Activated B cell treated with CpG ODN at 0.5 μM for 24 hours (primary cell): ENCODE results near the gene OBSL1. TPM values are rescaled to one million over a fixed set of nuclear protein-coding genes. Genes with fewer than 3 reads are reported as not detected.

Experiments
- ATAC-seq: fragments of 200-7000 bp; cut with Tn5 transposase; one replicate; pipeline ENCODE4 v1.10.0; 2021; ENCODE audit warnings: low read depth, mild to moderate bottlenecking, moderate library complexity
- CTCF ChIA-PET: fragments of 350-600 bp; sonication (Branson Sonifier 250); formaldehyde crosslinking; loops from one replicate; lab custom pipeline; 2021; ENCODE audit warnings: antibody characterized with exemption; lab: Charles Lee
- POLR2A ChIA-PET: fragments of 350-600 bp; sonication (Branson Sonifier 250); formaldehyde crosslinking; loops from one replicate; lab custom pipeline; 2021; ENCODE audit warnings: antibody characterized with exemption; lab: Charles Lee
- DNase-seq: peaks from one replicate; pipeline ENCODE4 v3.0.0; 2022
- H3K27ac Mint-ChIP-seq: one replicate; pipeline ENCODE4 v1.8.0; 2020; ENCODE audit warnings: mixed read lengths
- H3K27me3 Mint-ChIP-seq: one replicate; pipeline ENCODE4 v1.8.0; 2021; ENCODE audit warnings: mixed read lengths
- H3K36me3 Mint-ChIP-seq: one replicate; pipeline ENCODE4 v1.8.0; 2021; ENCODE audit warnings: low read depth, mixed read lengths
- H3K4me1 Mint-ChIP-seq: one replicate; pipeline ENCODE4 v1.8.0; 2021; ENCODE audit warnings: mixed read lengths
- H3K4me3 Mint-ChIP-seq: one replicate; pipeline ENCODE4 v1.8.0; 2020; ENCODE audit warnings: mild to moderate bottlenecking, mixed read lengths
- H3K9me3 Mint-ChIP-seq: one replicate; pipeline ENCODE4 v1.8.0; 2020; ENCODE audit warnings: mixed read lengths
- intact Hi-C: fragments of 100-400 bp; cut with micrococcal nuclease; formaldehyde crosslinking; loops from one replicate; pipeline ENCODE4 v1.15.1; 2024
- total RNA-seq: library from RNA; stranded (reverse); gene quantifications from 2 replicates; pipeline ENCODE4 v1.2.3, GENCODE V29; 2022
- TF ChIP-seq, protein P1 (sequence below): fragments of 200-600 bp; IDR thresholded peaks from one replicate; pipeline ENCODE4 v1.8.0; 2022; ENCODE audit warnings: antibody characterized with exemption, mild to moderate bottlenecking

Gene OBSL1
- total RNA-seq, 1 donor from 2014 or later = not detected

DNA sequence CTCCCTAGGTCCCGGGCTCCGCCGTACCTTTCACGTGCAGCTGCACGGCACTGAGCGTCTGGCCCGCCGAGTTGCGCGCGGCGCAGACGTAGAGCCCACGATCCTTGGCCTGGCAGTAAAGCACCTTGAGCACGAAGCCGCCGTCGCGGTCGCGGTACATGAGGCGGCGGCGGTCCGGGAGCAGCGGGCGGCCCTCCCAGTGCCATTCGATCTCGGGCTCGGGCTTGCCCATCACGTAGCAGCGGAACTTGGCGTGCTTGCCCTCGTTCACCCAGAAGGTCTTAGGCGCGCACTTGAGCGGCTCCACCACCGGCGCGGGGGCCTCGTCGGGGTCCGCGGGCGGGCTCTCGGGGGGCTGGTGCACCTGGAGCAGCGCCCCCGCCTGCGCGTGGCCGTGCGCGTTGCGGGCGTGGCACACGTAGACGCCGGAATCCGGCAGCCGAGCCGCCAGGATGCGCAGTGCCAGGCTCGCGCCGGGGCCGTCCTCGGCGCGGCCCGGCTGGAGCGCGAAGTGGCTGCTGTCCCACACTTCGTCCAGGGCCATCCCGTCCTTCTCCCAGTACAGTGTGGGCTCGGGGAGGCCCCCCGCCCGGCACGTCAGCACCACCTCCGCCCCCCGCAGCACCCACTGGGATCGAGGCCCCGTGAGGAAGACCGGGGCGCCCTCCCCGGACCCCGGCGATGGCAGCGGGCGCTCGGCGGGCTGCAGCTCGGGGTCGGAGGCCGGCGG lies 980 bp downstream of the OBSL1 start:
- ChIA-PET CTCF (interaction anchor here (1.4 kb wide), 1 partner anchor 10 kb away, joined by 6 read pairs; no protein-coding TSS in a partner anchor), POLR2A (no interaction called here)
- H3K4me1 Mint-ChIP-seq = no peaks in the 10 kb centered on the region
- H3K27me3 Mint-ChIP-seq = peaks cover 52% of the 10 kb centered on the region
- no peaks in the 10 kb centered on the region for H3K36me3 Mint-ChIP-seq
- TF ChIP-seq, protein P1, sequence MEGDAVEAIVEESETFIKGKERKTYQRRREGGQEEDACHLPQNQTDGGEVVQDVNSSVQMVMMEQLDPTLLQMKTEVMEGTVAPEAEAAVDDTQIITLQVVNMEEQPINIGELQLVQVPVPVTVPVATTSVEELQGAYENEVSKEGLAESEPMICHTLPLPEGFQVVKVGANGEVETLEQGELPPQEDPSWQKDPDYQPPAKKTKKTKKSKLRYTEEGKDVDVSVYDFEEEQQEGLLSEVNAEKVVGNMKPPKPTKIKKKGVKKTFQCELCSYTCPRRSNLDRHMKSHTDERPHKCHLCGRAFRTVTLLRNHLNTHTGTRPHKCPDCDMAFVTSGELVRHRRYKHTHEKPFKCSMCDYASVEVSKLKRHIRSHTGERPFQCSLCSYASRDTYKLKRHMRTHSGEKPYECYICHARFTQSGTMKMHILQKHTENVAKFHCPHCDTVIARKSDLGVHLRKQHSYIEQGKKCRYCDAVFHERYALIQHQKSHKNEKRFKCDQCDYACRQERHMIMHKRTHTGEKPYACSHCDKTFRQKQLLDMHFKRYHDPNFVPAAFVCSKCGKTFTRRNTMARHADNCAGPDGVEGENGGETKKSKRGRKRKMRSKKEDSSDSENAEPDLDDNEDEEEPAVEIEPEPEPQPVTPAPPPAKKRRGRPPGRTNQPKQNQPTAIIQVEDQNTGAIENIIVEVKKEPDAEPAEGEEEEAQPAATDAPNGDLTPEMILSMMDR = no peak
- no peaks in the 10 kb centered on the region for H3K9me3 Mint-ChIP-seq
- DNase-seq (no peak), ATAC-seq (no peak)
- intact Hi-C loops = no loop called here
- H3K27ac Mint-ChIP-seq = no peak overlapping the region
- no peak overlapping the region for H3K4me3 Mint-ChIP-seq

DNA sequence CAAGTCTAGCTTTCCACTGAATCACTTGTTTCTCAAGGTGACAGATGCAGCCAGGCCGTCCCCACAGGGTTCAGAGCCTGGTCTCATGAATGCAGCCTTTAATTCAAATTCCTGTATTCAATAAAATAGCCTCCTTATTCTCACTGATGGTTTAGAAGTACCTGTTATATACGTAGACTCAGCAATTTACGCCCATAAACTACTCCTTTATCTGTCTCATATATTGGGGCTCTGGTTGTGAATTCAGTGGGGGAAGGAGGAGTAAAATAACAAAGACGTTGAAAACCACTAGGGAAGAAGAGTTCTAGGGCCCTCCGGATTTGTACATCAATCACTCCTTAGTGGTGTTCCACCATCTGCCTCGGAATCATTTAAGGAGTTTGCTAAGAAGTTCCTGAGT lies 1.7 kb downstream of the OBSL1 start:
- TF ChIP-seq, protein P1 = no peak
- intact Hi-C loops = no loop called here
- H3K4me3 Mint-ChIP-seq = peak overlapping the region; percentile 0
- ATAC-seq (no peak), DNase-seq (no peak)
- H3K27ac Mint-ChIP-seq = no peak overlapping the region
- peaks cover 50% of the 10 kb centered on the region for H3K27me3 Mint-ChIP-seq
- ChIA-PET POLR2A (no interaction called here), CTCF (no interaction called here)
- H3K4me1 Mint-ChIP-seq = no peaks in the 10 kb centered on the region
- H3K9me3 Mint-ChIP-seq = no peaks in the 10 kb centered on the region
- no peaks in the 10 kb centered on the region for H3K36me3 Mint-ChIP-seq

DNA sequence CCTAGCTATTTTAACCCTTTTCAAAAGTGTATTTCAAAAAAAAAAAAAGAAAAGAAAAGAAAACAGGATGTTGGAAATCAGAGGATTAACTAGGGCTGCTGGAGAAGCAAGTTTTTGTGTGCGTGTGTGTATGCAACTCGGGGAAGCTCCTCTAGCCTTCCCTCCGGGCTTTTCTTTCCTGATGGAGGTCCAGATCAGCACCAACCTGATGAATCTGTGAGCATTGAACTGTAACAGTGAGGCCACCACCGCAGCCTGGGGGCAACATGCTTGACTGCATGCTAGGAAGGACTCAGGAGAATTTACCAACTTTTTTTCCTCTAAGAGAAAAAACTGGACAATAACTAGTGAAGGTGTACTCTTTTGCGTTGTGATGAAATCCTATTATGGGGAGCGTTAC lies 2.3 kb downstream of the OBSL1 start:
- POLR2A ChIA-PET = no interaction called here
- no peaks in the 10 kb centered on the region for H3K36me3 Mint-ChIP-seq
- H3K4me3 Mint-ChIP-seq = no peak overlapping the region
- no peaks in the 10 kb centered on the region for H3K4me1 Mint-ChIP-seq
- DNase-seq (no peak), ATAC-seq (no peak)
- no peaks in the 10 kb centered on the region for H3K9me3 Mint-ChIP-seq
- CTCF ChIA-PET = no interaction called here
- peaks cover 51% of the 10 kb centered on the region for H3K27me3 Mint-ChIP-seq
- no peak overlapping the region for H3K27ac Mint-ChIP-seq
- intact Hi-C loops = no loop called here
- TF ChIP-seq, protein P1 = no peak

DNA sequence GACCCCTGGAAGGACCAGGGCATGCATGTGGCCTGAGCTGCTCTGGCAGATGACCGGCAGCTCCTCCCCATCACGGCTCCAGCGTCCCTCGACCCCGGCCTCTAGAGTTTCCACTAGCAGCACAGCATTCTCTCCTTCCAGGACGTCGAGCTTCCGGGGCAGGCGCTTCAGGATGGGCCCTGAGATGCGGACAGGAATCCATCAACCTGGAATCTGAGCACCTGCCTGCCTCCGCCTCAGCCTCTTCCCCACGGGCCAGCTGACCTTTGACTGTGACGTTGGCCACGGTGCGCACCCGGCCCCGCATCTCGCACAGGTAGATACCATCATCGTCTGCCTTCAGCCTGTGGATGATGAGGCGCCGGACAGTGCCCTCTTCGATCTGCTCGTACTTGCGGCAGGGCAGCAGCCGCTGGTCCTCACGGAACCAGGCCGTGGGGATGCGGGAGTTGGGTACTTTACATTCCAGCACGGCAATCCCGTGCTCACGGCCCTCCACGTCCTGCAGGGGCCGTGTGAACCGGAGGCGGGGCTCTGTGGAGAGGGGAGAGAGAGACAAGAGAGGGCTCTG lies 3.5 kb downstream of the OBSL1 start:
- no peak for DNase-seq
- intact Hi-C loops = no loop called here
- ChIA-PET CTCF (no interaction called here), POLR2A (no interaction called here)
- H3K9me3 Mint-ChIP-seq = no peaks in the 10 kb centered on the region
- H3K4me3 Mint-ChIP-seq = no peak overlapping the region
- H3K36me3 Mint-ChIP-seq = no peaks in the 10 kb centered on the region
- no peaks in the 10 kb centered on the region for H3K4me1 Mint-ChIP-seq
- peaks cover 45% of the 10 kb centered on the region for H3K27me3 Mint-ChIP-seq
- ATAC-seq = no peak
- no peak overlapping the region for H3K27ac Mint-ChIP-seq
- TF ChIP-seq, protein P1 = no peak

DNA sequence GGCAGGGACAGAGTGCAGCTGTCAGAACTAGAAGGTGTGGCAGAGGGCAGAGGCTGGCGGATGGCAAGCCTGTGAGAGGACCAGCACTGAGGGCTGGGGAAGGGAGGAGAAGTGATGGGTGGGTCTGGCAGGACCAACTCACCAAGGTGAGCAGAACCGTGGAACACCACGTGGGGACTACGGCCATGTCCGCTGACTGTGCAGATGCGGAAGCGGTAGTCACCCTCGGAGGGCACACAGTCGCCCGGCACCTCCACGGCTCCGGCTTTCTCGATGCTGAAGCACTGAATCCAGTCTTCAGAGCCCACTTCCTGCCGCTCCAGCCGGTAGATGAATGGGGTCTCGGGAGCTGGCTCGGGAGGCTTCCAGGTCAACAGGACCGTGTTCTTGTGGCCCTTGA lies 4.2 kb downstream of the OBSL1 start:
- Mint-ChIP-seq H3K9me3 (no peaks in the 10 kb centered on the region), H3K4me3 (no peak overlapping the region), H3K27me3 (peaks cover 48% of the 10 kb centered on the region), H3K27ac (no peak overlapping the region), H3K4me1 (no peaks in the 10 kb centered on the region), H3K36me3 (no peaks in the 10 kb centered on the region)
- POLR2A ChIA-PET = no interaction called here
- TF ChIP-seq, protein P1 = no peak
- ATAC-seq (no peak), DNase-seq (no peak)
- CTCF ChIA-PET = no interaction called here
- intact Hi-C loops = no loop called here
